SH-SY5Y (cell line): ENCODE data around the gene CRYGS.

Source experiments
- GATA2 ChIP-seq: IDR thresholded peaks from 2 replicates; pipeline ENCODE4 v1.6.1; 2011; ENCODE audit warnings: mild to moderate bottlenecking, low read depth, low read length
- GATA3 ChIP-seq: IDR thresholded peaks from 2 replicates; pipeline ENCODE4 v1.6.1; 2011; ENCODE audit warnings: low read depth, mild to moderate bottlenecking, low read length, moderate library complexity

GRCh38 chr3:186492385-186492984 lies 51.7 kb downstream of the CRYGS start:
- TF ChIP-seq GATA2 (no peak), GATA3 (no peak)
